ENCODE measurements around the gene BMP2K. TPM values are rescaled to one million over a fixed set of nuclear protein-coding genes. Genes with fewer than 3 reads are reported as not detected.

Gene BMP2K
- total and polyA plus RNA-seq, 2 of the 8 experiments (the other 6 are each of a cell fraction or from before 2014, with no cell fraction given) = 15.6 to 24.1 TPM

GRCh38 chr4:78809295-78809694 is 33.1 kb downstream of the BMP2K start:
- H3K27me3 ChIP-seq (replicated peaks in 1 of 4; ENCODE audit: control insufficient read depth in 3 of 4, extremely low read depth in 1 of 4, insufficient read depth in 3 of 4, low read length in 3 of 4) = no peaks in the 10 kb centered on the region
- H3K4ac ChIP-seq (replicated peaks; ENCODE audit: insufficient read length, low read depth, low read length) = no peak overlapping the region
- H2BK15ac ChIP-seq (ENCODE audit: low read length) = no peak overlapping the region
- H3K23ac ChIP-seq (ENCODE audit: insufficient read length) = no peak overlapping the region
- no peak overlapping the region for H4K5ac ChIP-seq (ENCODE audit: insufficient read length, low read depth, low read length)
- peaks cover 0 to 61% of the 10 kb centered on the region in 2 experiments; a peak in 2 of 4 replicates for H3K79me2 ChIP-seq (ENCODE audit: control insufficient read depth in 1 of 2, insufficient read depth in 2 of 2, low read length in 2 of 2)
- no peak overlapping the region for H2BK20ac ChIP-seq (ENCODE audit: low read length)
- DNase-seq (ENCODE audit: low read depth in 1 of 2, low spot score in 2 of 2) = no peak
- no peak for FAIRE-seq
- no peak overlapping the region for H3K56ac ChIP-seq (replicated peaks; ENCODE audit: insufficient read length, low read depth, low read length)
- peaks cover 0 to 1% of the 10 kb centered on the region in 2 experiments for H4K20me1 ChIP-seq (replicated peaks in 1 of 2; ENCODE audit: control insufficient read depth in 1 of 2, insufficient read depth in 2 of 2, low read length in 2 of 2)
- no peak overlapping the region for H4K8ac ChIP-seq (ENCODE audit: extremely low read depth, insufficient read depth, low read length)
- H3K4me2 ChIP-seq (ENCODE audit: insufficient read depth in 1 of 2, low read depth in 2 of 2, low read length in 2 of 2) = no peak overlapping the region
- no peaks in the 10 kb centered on the region for H3K36me3 ChIP-seq (ENCODE audit: control insufficient read depth in 2 of 4, insufficient read depth in 4 of 4, low read length in 3 of 4)
- H2AFZ ChIP-seq (ENCODE audit: low read length) = no peak overlapping the region
- H3K4me3 ChIP-seq (ENCODE audit: extremely low read depth in 1 of 4, insufficient read depth in 2 of 4, low read depth in 3 of 4, low read length in 4 of 4) = no peak overlapping the region
- H2BK120ac ChIP-seq (replicated peaks; ENCODE audit: low read depth, low read length) = no peak overlapping the region
- H3K27ac ChIP-seq (ENCODE audit: low read depth, low read length) = no peak overlapping the region
- CTCF ChIA-PET (ENCODE audit: partially characterized antibody) = interaction anchor here (0.6 to 1.8 kb wide), 2 partner anchors 8 to 45 kb away, joined by 4 to 5 read pairs; no protein-coding TSS in a partner anchor
- H3K79me1 ChIP-seq (ENCODE audit: low read depth, low read length) = no peaks in the 10 kb centered on the region; the same call in 1 of the 2 replicates
- H3K9me3 ChIP-seq (ENCODE audit: insufficient read depth in 2 of 2, low read depth in 1 of 2, low read length in 1 of 2) = no peaks in the 10 kb centered on the region
- WGBS, 2 experiments (ENCODE audit: extremely low coverage in 1 of 2, insufficient coverage in 1 of 2, insufficient read length in 1 of 2, insufficient replicate concordance in 2 of 2, low coverage in 1 of 2, low lambda C conversion rate in 2 of 2, missing lambda C conversion rate in 1 of 2) = 89% methylated on average over 2 of the region's 2 CpGs; no CpG with 5 or more reads in 1 of the 2 experiments
- H4K91ac ChIP-seq (replicated peaks; ENCODE audit: insufficient read length, low read length) = no peak overlapping the region
- POLR2A ChIA-PET (ENCODE audit: partially characterized antibody) = no interaction called here
- H3K9ac ChIP-seq (replicated peaks in 1 of 4; ENCODE audit: extremely low read depth in 1 of 4, low read depth in 3 of 4, low read length in 3 of 4) = no peak overlapping the region
- no peak overlapping the region for H2BK5ac ChIP-seq (ENCODE audit: low read depth, low read length)
- no peaks in the 10 kb centered on the region for H3K23me2 ChIP-seq (ENCODE audit: low read depth, low read length)
- H3K4me1 ChIP-seq (replicated peaks in 1 of 4; ENCODE audit: control insufficient read depth in 3 of 4, insufficient read depth in 4 of 4, low read length in 3 of 4) = peaks cover 0 to 7% (median 3%) of the 10 kb centered on the region in 4 experiments; a peak in 2 of 7 replicates
- no peak overlapping the region for H3K18ac ChIP-seq (ENCODE audit: extremely low read depth, low read length)
- H2BK12ac ChIP-seq (ENCODE audit: low read depth, low read length) = no peak overlapping the region
- H3K14ac ChIP-seq (ENCODE audit: insufficient read length) = no peak overlapping the region
- H2AK5ac ChIP-seq (ENCODE audit: low read depth, low read length) = no peak overlapping the region
- TF ChIP-seq BRCA1 (IDR thresholded peaks at IDR 0.05; ENCODE audit: low read depth, low read length) = no peak
